Measurements from ENCODE around the gene AOC2.

- no peak for TF ChIP-seq CTCF (IDR thresholded peaks at IDR 0.05)
- TF ChIP-seq POLR2A (IDR thresholded peaks at IDR 0.05) = no peak
These were observed 47.3 kb downstream of the AOC2 start for GRCh38 chr17:42891539-42892152.
